ENCODE measurements around the gene CCT6A. TPM values are rescaled to one million over a fixed set of nuclear protein-coding genes. Genes with fewer than 3 reads are reported as not detected.
"Not testable (repeated sequence)": the region's sequence is repeated elsewhere in the genome, so short reads cannot be mapped to it uniquely, and the experiment has no call there.

The CCT6A gene, protein sequence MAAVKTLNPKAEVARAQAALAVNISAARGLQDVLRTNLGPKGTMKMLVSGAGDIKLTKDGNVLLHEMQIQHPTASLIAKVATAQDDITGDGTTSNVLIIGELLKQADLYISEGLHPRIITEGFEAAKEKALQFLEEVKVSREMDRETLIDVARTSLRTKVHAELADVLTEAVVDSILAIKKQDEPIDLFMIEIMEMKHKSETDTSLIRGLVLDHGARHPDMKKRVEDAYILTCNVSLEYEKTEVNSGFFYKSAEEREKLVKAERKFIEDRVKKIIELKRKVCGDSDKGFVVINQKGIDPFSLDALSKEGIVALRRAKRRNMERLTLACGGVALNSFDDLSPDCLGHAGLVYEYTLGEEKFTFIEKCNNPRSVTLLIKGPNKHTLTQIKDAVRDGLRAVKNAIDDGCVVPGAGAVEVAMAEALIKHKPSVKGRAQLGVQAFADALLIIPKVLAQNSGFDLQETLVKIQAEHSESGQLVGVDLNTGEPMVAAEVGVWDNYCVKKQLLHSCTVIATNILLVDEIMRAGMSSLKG
- 710 and 744 TPM in 2 replicates for total RNA-seq (2014; rRNA removed; shearing (Covaris generic))
- polyA plus RNA-seq (2015; cell fraction: cytosol; rRNA removed): 386 and 462 TPM in 2 replicates
- 727 and 824 TPM in 2 replicates for polyA plus RNA-seq (2015; cell fraction: nucleus; rRNA removed)

DNA sequence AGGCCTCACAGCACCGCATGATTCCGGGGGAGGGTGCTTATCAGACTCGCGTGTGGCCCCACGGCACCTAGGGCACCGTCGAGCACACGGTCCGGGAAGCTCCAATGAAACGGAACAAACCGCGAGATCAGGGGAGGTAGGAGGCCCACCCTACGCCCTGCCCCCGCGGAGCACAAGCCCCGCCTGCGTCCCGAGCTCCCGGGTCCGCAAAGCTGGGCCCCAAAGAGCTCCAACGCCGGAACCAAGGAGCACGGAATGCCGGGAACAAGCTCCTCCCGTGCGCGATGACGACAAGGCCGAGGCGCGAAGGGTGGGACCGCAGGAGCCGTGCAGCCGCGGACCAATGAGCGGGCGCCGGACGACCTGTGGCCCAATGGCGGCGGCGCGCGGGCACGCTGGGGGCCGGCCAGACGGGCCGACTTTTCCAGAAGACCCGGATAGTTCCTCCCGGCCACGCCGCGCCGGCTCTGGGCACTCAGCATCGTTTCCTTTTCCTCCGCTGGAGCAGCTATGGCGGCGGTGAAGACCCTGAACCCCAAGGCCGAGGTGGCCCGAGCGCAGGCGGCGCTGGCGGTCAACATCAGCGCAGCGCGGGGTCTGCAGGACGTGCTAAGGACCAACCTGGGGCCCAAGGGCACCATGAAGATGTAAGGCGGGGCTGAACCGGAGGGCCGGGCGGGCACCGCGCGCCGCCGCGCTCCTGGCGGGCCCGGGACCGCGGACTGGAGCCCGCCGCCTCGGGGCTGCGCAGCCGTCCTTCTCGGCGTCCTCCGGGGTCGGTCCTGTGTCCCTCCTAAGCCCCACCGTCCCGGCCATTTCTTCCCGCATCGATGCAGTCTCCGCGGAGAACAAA is at the start of gene CCT6A, which contains the start of gene PSPH:
Gene CCT6A, plus strand, starts transcription at position 427 of the 853 bp plus-strand sequence. Its CDS starts 84 bp downstream, at position 511.
Gene PSPH, minus strand, starts transcription at position 106 of the 853 bp plus-strand sequence. CDS start 30,232 bp downstream, outside the sequence.
- peak; percentile 99 for DNase-seq (ENCODE audit: low read depth, low spot score)
- in situ Hi-C loops (cut with HindIII; ENCODE audit: low pct_unique_long_range_greater_than_20kb, low sequenced_read_pairs): no loop called here

DNA sequence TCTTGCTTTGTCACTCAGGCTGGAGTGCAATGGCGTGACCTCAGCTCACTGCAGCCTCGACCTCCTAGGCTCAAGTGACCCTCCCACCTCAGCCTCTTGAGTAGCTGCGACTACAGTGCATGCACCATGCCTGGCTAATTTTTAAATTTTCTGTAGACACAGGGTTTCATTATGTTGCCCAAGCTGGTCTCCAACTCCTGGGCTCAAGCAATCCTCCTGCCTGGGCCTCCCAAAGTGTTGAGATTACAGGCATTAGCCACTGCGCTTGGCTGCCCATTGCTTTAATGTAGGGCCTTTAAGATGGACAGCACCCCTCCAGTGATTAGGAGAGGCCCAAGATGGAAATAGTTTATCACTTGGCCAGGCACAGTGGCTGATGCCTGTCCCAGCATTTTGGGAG is 47.8 kb upstream of the CCT6A start:
- DNase-seq (ENCODE audit: low read depth, low spot score): no peak
- in situ Hi-C loops (cut with HindIII; ENCODE audit: low pct_unique_long_range_greater_than_20kb, low sequenced_read_pairs): no loop called here

DNA sequence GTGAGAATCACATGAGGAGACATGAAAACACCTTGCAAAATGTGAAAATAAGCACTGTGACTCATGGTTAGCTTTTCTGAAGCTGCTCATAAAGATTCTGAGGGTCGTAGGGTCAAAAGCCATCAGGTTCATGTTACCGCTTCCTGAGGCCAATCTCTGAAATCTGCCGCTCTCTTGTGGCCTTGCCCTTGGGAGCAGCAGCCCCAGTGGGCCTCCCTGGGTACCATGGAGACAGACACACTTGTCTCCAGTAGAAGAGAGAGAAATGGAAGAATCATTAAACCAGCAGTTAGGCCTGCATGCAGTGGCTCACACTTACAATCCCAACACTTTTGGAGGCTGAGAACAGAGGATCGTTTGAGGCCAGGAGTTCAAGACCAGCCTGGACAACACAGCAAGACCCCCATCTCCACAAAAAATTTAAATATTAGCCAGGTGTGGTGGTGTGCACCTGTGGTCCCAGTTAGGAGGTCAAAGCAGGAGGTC is 44.4 kb upstream of the CCT6A start:
- DNase-seq (ENCODE audit: low read depth, low spot score): peak; percentile 56
- in situ Hi-C loops (cut with HindIII; ENCODE audit: low pct_unique_long_range_greater_than_20kb, low sequenced_read_pairs): no loop called here

DNA sequence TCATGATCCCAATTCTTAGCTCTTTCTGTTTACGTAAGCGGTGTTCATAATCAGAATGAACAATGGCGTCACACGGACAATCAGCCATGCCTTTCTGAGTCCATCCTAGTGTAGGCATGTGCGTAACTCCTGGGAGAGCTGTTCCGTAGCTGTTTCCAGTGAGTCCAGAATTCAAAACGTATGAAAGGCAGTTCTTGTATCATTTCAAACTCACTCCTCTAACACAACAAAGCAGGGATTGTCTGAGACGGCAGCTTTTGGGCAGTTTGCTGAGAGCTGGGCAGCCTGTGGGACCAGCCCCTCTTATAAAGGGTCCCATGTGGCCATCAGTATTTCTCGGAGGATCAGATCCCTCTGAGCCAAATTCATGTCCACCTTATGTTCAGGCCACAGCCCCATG is 43.7 kb upstream of the CCT6A start:
- in situ Hi-C loops (cut with HindIII; ENCODE audit: low pct_unique_long_range_greater_than_20kb, low sequenced_read_pairs): no loop called here
- peak; percentile 100 for DNase-seq (ENCODE audit: low read depth, low spot score)

DNA sequence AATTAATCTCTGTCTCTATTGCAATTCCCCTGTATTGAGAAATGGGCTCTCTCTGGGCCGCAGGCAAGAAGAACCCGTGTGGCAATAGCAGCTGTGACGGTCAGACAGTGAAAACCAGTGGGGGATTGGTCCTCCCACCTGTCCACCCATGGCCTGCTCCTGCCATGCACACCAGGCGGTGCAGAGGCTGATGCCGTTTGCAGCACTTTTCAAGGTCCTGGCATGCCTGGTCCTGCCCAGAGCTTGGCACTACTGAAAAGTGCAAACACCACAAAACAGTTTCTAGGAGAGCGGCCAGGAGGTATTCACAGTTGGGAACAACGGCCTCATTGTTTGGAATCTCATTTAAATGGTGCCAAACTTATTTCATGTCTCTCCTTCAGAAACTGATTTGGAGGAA is 41.9 kb upstream of the CCT6A start:
- peak; percentile 89 for DNase-seq (ENCODE audit: low read depth, low spot score)
- in situ Hi-C loops (cut with HindIII; ENCODE audit: low pct_unique_long_range_greater_than_20kb, low sequenced_read_pairs): no loop called here

DNA sequence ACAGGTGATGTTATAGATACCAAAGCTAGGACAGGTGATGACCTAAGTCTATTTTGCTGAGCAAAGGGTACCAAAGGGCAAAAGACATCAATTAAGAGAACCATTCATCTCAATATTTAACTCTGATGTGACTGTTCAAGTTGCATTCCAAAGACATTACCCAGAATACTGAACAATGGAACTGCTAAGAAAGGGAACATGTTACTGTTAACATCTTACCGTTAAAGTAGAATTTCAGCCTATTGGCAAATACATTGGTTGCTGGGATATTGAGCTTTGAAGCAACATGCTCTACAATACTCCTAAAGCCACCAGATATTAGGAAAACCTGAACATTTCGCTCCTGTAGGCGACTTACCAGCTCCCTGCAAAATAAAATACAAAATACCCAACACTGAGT is 34.5 kb upstream of the CCT6A start:
- in situ Hi-C loops (cut with HindIII; ENCODE audit: low pct_unique_long_range_greater_than_20kb, low sequenced_read_pairs); DNase-seq (ENCODE audit: low read depth, low spot score): not testable (repeated sequence)

DNA sequence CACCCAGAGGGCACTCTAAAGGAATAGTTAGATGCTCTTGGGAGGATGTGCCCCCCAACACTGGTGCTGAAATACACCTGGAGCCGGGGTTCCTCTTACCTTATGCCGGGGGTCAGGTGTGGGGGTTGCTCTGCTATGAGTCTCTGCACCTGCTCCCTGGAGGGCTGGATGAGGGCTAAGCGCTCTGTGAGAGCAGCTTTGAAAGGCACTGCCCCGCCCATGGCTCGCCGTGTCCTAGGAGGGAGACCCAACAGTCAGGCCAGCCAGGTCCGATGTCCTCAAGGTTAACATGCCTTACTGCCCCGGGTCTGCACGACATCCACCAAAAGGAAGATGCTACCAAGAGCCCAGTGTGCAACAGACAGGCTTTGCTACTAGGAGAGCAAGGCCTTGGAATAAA is 32.1 kb upstream of the CCT6A start:
- in situ Hi-C loops (cut with HindIII; ENCODE audit: low pct_unique_long_range_greater_than_20kb, low sequenced_read_pairs): no loop called here
- no peak for DNase-seq (ENCODE audit: low read depth, low spot score)

DNA sequence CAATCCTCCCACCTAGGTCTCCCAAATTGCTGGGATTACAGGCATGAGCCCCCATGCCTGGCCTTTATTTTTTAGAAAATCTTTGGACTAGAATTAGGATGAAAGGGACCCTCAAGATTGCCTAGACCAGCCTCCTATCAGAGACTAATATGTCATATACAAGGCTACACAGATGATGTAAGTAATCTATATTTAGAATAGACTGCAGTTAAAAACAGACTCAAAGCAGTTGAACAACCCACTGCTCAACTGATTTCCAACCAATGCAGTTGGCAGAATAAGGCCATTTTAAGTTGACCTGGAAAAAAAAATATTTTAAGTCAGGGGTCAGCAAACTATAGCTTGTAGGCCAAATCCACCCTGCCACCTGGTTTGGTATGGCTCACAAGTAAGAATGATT is 28.1 kb upstream of the CCT6A start:
- in situ Hi-C loops (cut with HindIII; ENCODE audit: low pct_unique_long_range_greater_than_20kb, low sequenced_read_pairs): no loop called here
- no peak for DNase-seq (ENCODE audit: low read depth, low spot score)

DNA sequence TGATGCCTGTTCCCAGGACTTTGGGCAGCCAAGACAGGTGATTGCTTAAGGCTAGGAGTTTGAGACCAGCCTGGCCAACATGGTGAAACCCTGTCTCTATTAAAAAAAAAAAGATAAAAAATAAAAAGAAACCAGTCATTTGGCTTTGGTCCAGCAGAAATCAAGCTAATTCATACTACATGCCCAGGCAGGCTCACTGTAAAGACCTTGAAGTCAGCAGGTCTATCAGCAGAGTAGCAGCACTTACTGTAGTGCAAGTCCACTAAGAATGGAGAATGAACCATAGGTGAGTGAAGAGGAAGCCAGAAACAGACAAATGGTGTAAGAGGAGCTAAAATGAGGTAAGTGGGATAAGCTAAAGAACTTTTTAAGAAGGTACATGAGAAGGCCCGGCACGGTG is 25.0 kb upstream of the CCT6A start:
- in situ Hi-C loops (cut with HindIII; ENCODE audit: low pct_unique_long_range_greater_than_20kb, low sequenced_read_pairs): no loop called here
- no peak for DNase-seq (ENCODE audit: low read depth, low spot score)

DNA sequence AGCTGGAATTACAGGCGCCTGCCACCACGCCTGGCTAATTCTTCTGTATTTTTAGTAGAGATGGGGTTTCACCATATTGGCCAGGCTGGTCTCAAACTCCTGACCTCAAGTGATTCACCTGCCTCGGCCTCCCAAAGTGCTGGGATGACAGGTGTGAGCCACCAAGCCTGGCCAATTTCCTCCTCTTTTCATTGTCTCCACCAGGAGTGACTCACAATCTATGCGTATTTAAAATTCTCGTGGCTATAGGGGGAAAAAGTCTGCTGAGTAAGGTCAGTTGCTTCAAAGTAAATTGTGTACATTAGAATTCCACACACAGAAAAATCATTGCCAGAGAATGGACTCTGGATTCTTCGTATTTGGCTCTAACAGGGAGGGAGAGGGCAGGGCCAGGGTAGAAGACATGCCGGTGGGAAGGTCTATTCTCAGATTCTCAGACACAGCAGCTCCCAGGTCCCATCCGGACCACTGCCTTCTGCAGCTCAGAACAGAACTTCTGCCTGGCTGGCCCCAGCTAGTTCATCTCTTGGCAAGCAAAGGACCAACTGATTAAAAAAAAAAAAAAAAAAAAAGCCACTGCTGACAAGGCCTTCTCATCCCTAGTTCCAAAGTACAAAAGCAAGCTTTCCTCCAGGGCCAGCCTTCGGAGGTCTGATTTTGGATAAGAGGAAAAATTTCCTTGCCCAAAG is 22.5 kb upstream of the CCT6A start:
- no peak for DNase-seq (ENCODE audit: low read depth, low spot score)
- in situ Hi-C loops (cut with HindIII; ENCODE audit: low pct_unique_long_range_greater_than_20kb, low sequenced_read_pairs): no loop called here

DNA sequence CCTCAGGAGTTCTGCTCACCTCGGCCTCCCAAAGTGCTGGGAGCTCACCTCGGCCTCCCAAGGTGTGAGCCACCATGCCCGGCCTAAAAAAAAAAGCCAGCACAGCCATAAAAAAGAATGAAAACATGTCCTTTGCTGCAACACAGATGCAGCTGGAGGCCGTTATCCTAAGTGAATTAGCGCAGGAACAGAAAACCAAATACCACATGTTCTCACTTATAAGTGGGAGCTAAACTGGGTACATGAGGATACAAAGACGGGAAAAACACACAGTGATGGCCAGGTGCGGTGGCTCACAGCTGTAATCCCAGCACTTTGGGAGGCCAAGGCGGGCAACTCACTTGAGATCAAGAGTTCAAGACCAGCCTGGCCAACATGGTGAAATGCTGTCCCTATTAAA is 21.2 kb upstream of the CCT6A start:
- in situ Hi-C loops (cut with HindIII; ENCODE audit: low pct_unique_long_range_greater_than_20kb, low sequenced_read_pairs): no loop called here

DNA sequence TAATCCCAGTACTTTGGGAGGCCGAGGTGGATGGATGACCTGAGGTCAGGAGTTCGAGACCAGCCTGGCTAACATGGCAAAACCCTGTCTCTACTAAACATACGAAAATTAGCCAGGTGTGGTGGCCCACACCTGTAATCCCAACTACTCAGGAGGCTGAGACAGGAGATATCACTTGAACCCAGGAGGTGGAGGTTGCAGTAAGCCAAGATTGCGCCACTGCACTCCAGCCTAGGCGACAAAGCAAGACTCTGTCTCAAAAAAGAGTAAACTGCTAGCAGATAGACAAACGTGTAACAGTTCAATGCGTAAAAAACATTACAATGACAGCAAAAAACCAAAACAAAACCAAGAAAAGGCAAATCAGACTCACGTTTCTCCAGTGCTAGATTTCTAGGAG is 20.0 kb upstream of the CCT6A start:
- DNase-seq (ENCODE audit: low read depth, low spot score); in situ Hi-C loops (cut with HindIII; ENCODE audit: low pct_unique_long_range_greater_than_20kb, low sequenced_read_pairs): not testable (repeated sequence)

More for the DNA sequence above, 21.2 kb upstream of the CCT6A start:
- DNase-seq (ENCODE audit: low read depth, low spot score): no peak

DNA sequence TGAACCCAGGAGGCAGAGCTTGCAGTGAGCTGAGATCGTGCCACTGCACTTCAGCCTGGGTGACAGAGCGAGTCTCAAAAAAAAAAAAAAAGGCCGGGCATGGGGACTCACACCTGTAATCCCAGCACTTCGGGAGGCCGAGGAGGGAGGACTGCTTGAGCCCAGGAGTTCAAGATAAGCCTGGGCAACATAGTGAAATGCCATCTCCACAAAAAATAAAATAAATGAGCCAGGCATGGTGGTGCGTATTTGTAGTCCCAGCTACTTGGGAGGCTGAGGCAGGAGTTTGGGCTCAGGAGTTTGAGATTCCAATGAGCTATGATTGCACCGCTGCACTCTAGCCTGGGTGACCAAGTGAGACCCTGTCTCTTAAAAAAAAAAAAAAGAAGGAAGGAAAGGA is 19.0 kb upstream of the CCT6A start:
- in situ Hi-C loops (cut with HindIII; ENCODE audit: low pct_unique_long_range_greater_than_20kb, low sequenced_read_pairs); DNase-seq (ENCODE audit: low read depth, low spot score): not testable (repeated sequence)

DNA sequence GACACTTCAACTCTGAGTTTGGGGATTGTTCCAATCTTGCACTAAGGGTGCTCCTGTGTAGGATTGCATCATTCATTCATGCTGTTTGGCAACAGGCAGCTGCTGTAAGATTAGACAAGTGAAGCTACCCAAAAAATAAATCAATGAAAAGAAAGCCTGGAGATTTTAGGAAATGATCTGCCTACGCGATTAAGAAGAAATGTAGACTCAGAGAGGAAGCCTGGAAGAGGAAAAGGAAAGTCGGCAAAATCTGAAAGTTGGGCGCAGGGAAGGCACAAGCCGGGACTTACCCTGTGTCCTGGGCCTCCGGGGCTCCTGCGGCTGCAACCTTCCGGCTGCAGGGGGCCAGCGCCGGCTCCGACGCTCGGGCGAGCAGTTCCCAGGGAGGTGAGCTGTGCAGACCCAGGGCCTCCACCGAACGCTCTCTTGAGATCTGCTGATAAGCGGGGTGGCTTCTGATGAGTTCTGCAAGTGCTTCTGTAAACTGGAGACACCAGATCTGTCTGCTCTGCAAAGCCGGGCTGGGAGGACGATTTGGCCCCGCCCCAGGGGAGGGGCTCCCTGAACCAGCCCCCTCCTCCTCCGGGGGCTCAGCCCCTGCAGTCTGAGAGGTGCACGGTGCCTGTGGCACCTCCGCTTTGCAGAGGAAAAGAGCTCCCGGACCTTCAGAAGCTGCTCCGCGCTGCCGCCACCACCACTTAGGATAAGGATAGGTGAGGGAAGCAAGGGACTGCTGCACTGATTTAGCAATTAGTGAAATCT is 17.7 kb upstream of the CCT6A start:
- DNase-seq (ENCODE audit: low read depth, low spot score): peak; percentile 93
- in situ Hi-C loops (cut with HindIII; ENCODE audit: low pct_unique_long_range_greater_than_20kb, low sequenced_read_pairs): no loop called here

DNA sequence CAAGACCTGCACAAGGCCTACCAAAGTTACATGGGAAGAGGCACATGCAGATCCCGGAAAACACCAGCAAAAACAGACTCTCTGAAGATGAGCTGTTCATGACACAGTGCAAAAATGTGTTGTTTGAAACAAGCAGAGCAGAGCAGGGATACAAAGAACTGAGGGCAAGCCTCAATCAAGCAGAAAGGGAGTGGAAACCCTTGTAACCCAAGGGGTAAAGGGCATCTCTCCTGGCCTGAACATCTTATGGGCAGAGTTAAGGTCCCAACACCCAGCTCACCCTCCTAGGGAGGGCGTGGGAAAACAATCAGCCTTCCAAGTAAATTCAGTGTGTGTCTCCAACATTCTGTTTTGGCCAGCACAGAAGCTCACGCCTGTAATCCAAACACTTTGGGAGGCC is 10.8 kb upstream of the CCT6A start:
- in situ Hi-C loops (cut with HindIII; ENCODE audit: low pct_unique_long_range_greater_than_20kb, low sequenced_read_pairs): no loop called here
- DNase-seq (ENCODE audit: low read depth, low spot score): no peak

DNA sequence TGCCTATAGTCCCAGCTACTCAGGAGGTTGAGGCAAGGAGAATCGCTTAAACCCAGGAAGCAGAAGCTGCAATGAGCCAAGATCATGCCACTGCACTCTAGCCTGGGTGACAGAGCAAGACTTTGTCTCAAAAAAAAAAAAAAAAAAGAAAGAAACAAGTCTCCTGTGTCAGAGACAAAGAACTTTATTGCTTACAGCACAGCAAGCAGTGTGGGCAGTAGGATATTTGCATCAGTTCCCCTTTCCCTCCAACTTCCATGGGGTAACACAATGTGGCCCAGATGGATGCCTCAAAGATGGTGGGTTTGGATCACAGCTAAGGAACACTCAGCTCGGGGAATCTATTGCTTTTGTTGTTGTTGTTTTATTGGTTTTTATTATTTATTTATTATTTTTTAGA is 5.8 kb upstream of the CCT6A start:
- DNase-seq (ENCODE audit: low read depth, low spot score): peak; percentile 68
- in situ Hi-C loops (cut with HindIII; ENCODE audit: low pct_unique_long_range_greater_than_20kb, low sequenced_read_pairs): not testable (repeated sequence)
